Activated B cell treated with CpG ODN at 0.5 μM for 24 hours (primary cell): Measurements from ENCODE around the gene KHNYN. TPM values are rescaled to one million over a fixed set of nuclear protein-coding genes. Genes with fewer than 3 reads are reported as not detected.

Experiments used
- ATAC-seq: fragments of 200-7000 bp; cut with Tn5 transposase; one replicate; pipeline ENCODE4 v1.10.0; 2021; ENCODE audit warnings: low read depth, mild to moderate bottlenecking, moderate library complexity
- CTCF ChIA-PET: fragments of 350-600 bp; sonication (Branson Sonifier 250); formaldehyde crosslinking; loops from one replicate; lab custom pipeline; 2021; ENCODE audit warnings: antibody characterized with exemption; lab: Charles Lee
- POLR2A ChIA-PET: fragments of 350-600 bp; sonication (Branson Sonifier 250); formaldehyde crosslinking; loops from one replicate; lab custom pipeline; 2021; ENCODE audit warnings: antibody characterized with exemption; lab: Charles Lee
- DNase-seq: peaks from one replicate; pipeline ENCODE4 v3.0.0; 2022
- H3K27ac Mint-ChIP-seq: one replicate; pipeline ENCODE4 v1.8.0; 2020; ENCODE audit warnings: mixed read lengths
- H3K27me3 Mint-ChIP-seq: one replicate; pipeline ENCODE4 v1.8.0; 2021; ENCODE audit warnings: mixed read lengths
- H3K36me3 Mint-ChIP-seq: one replicate; pipeline ENCODE4 v1.8.0; 2021; ENCODE audit warnings: low read depth, mixed read lengths
- H3K4me1 Mint-ChIP-seq: one replicate; pipeline ENCODE4 v1.8.0; 2021; ENCODE audit warnings: mixed read lengths
- H3K4me3 Mint-ChIP-seq: one replicate; pipeline ENCODE4 v1.8.0; 2020; ENCODE audit warnings: mild to moderate bottlenecking, mixed read lengths
- H3K9me3 Mint-ChIP-seq: one replicate; pipeline ENCODE4 v1.8.0; 2020; ENCODE audit warnings: mixed read lengths
- intact Hi-C: fragments of 100-400 bp; cut with micrococcal nuclease; formaldehyde crosslinking; loops from one replicate; pipeline ENCODE4 v1.15.1; 2024
- total RNA-seq: library from RNA; stranded (reverse); gene quantifications from 2 replicates; pipeline ENCODE4 v1.2.3, GENCODE V29; 2022
- TF ChIP-seq, protein P1 (sequence below): fragments of 200-600 bp; IDR thresholded peaks from one replicate; pipeline ENCODE4 v1.8.0; 2022; ENCODE audit warnings: antibody characterized with exemption, mild to moderate bottlenecking

KHNYN gene
- total RNA-seq, 1 donor from 2014 or later = 130 TPM

- TF ChIP-seq, protein P1, sequence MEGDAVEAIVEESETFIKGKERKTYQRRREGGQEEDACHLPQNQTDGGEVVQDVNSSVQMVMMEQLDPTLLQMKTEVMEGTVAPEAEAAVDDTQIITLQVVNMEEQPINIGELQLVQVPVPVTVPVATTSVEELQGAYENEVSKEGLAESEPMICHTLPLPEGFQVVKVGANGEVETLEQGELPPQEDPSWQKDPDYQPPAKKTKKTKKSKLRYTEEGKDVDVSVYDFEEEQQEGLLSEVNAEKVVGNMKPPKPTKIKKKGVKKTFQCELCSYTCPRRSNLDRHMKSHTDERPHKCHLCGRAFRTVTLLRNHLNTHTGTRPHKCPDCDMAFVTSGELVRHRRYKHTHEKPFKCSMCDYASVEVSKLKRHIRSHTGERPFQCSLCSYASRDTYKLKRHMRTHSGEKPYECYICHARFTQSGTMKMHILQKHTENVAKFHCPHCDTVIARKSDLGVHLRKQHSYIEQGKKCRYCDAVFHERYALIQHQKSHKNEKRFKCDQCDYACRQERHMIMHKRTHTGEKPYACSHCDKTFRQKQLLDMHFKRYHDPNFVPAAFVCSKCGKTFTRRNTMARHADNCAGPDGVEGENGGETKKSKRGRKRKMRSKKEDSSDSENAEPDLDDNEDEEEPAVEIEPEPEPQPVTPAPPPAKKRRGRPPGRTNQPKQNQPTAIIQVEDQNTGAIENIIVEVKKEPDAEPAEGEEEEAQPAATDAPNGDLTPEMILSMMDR = no peak
- no peak for ATAC-seq
- POLR2A ChIA-PET = no interaction called here
- Mint-ChIP-seq H3K36me3 (no peaks in the 10 kb centered on the region), H3K4me3 (peak overlapping the region; percentile 1), H3K4me1 (peaks cover 11% of the 10 kb centered on the region), H3K27me3 (peaks cover 22% of the 10 kb centered on the region), H3K9me3 (no peaks in the 10 kb centered on the region), H3K27ac (no peak overlapping the region)
- CTCF ChIA-PET = interaction anchor here (1.2 kb wide), 1 partner anchor 33 kb away, joined by 3 read pairs; no protein-coding TSS in a partner anchor
- intact Hi-C loops = loop anchor here (5.0 kb wide), 1 partner anchor 35 kb away; no protein-coding TSS in a partner anchor
- no peak for DNase-seq
These were observed 32.0 kb upstream of the KHNYN start for GRCh38 chr14:24397639-24398292.

DNA sequence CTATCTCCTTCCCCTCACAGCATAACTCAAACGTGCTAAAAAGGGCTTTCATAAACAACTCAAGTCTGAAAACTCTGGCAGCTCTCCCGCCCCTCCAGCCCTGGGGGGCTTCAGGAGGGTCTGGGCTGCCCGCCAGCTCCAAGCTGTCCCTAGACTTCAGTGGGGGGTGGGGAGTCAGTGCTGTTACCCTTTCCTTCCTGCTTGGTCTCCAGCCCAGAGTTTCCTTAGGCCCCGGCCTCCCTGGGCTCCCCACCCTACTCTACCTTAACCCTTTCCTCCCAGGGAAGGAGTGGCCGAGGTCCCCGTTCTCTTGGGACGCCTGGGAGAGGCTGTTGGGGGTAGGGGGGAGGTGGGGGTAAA, 31.5 kb upstream of the KHNYN start:
- peaks cover 27% of the 10 kb centered on the region for H3K27me3 Mint-ChIP-seq
- no peak overlapping the region for H3K27ac Mint-ChIP-seq
- H3K36me3 Mint-ChIP-seq = no peaks in the 10 kb centered on the region
- DNase-seq (no peak), ATAC-seq (no peak)
- intact Hi-C loops = loop anchor here (5.0 kb wide), 1 partner anchor 34 kb away; no protein-coding TSS in a partner anchor
- peaks cover 11% of the 10 kb centered on the region for H3K4me1 Mint-ChIP-seq
- H3K9me3 Mint-ChIP-seq = no peaks in the 10 kb centered on the region
- no peak overlapping the region for H3K4me3 Mint-ChIP-seq
- POLR2A ChIA-PET = interaction anchor here (0.6 to 1.1 kb wide), 2 partner anchors 32 kb away, joined by 3 to 8 read pairs; partner anchors contain the start of gene KHNYN
- CTCF ChIA-PET = interaction anchor here (1.2 kb wide), 1 partner anchor 33 kb away, joined by 3 read pairs; no protein-coding TSS in a partner anchor
- TF ChIP-seq, protein P1 = no peak

GRCh38 chr14:24398653-24399446, 30.9 kb upstream of the KHNYN start, which contains the start of gene NYNRIN:
TSS of gene NYNRIN (plus strand) at chr14:24399003. CDS start at chr14:24399247, 244 bp downstream.
- POLR2A ChIA-PET = interaction anchor here (0.6 to 1.1 kb wide), 3 partner anchors 31 to 318 kb away, joined by 3 to 8 read pairs (median 5); partner anchors contain the start of gene KHNYN
- H3K27me3 Mint-ChIP-seq = peaks cover 30% of the 10 kb centered on the region
- H3K36me3 Mint-ChIP-seq = no peaks in the 10 kb centered on the region

GRCh38 chr14:24399447-24399822, 30.3 kb upstream of the KHNYN start:
- no peak overlapping the region for H3K27ac Mint-ChIP-seq
- no peaks in the 10 kb centered on the region for H3K36me3 Mint-ChIP-seq
- no peaks in the 10 kb centered on the region for H3K9me3 Mint-ChIP-seq
- intact Hi-C loops = loop anchor here (5.0 kb wide), 1 partner anchor 33 kb away; no protein-coding TSS in a partner anchor
- TF ChIP-seq, protein P1 = no peak
- peak overlapping the region; percentile 71 for H3K4me3 Mint-ChIP-seq
- peaks cover 30% of the 10 kb centered on the region for H3K27me3 Mint-ChIP-seq
- peaks cover 11% of the 10 kb centered on the region for H3K4me1 Mint-ChIP-seq
- DNase-seq (no peak), ATAC-seq (peak; percentile 16)
- ChIA-PET CTCF (no interaction called here), POLR2A (interaction anchor here (1.1 kb wide), 1 partner anchor 33 kb away, joined by 3 read pairs; no protein-coding TSS in a partner anchor)

More at GRCh38 chr14:24398653-24399446, 30.9 kb upstream of the KHNYN start, which contains the start of gene NYNRIN:
- peak; percentile 30 for DNase-seq
- peak; percentile 89 for ATAC-seq
- intact Hi-C loops = loop anchor here (5.0 kb wide), 1 partner anchor 33 kb away; no protein-coding TSS in a partner anchor
- Mint-ChIP-seq H3K9me3 (no peaks in the 10 kb centered on the region), H3K4me1 (peaks cover 11% of the 10 kb centered on the region), H3K27ac (no peak within 1 kb of the TSS), H3K4me3 (peak within 1 kb of the TSS; percentile 71)
- TF ChIP-seq, protein P1 = no peak
- CTCF ChIA-PET = interaction anchor here (1.2 kb wide), 1 partner anchor 32 kb away, joined by 3 read pairs; no protein-coding TSS in a partner anchor
